Measurements from ENCODE around the gene PSEN2.

GRCh38 chr1:226921504-226921903, 51.1 kb downstream of the PSEN2 start:
- TF ChIP-seq CTCF (conservative IDR thresholded peaks at IDR 0.05 in 1 of 2, IDR thresholded peaks at IDR 0.05 in 1 of 2; ENCODE audit: extremely low read depth in 1 of 2, insufficient read depth in 1 of 2, low read depth in 1 of 2, low read length in 2 of 2) = no peak
- TF ChIP-seq EZH2 (IDR thresholded peaks at IDR 0.05; ENCODE audit: borderline replicate concordance, low read length) = no peak
